Osteoblast (primary cell): ENCODE data around the gene BIN1. TPM values are rescaled to one million over a fixed set of nuclear protein-coding genes. Genes with fewer than 3 reads are reported as not detected.

Source experiments
- DNase-seq: peaks from one replicate; pipeline ENCODE4 v3.0.0; 2011; ENCODE audit warnings: low spot score, mixed read lengths; ENCODE audit not compliant: insufficient read length; ENCODE audit errors: missing footprints
- H2AFZ ChIP-seq: 2 replicates; pipeline ENCODE4 v1.6.0; 2011; ENCODE audit warnings: mild to moderate bottlenecking, low read length
- H3K27ac ChIP-seq: 2 replicates; pipeline ENCODE4 v1.5.1; 2011; ENCODE audit warnings: mild to moderate bottlenecking, low read depth, low read length, moderate library complexity
- H3K27me3 ChIP-seq: 2 replicates; pipeline ENCODE4 v1.6.0; 2012; ENCODE audit warnings: mild to moderate bottlenecking, control low read depth, inconsistent platforms, low read length, moderate library complexity; ENCODE audit not compliant: insufficient read depth
- H3K36me3 ChIP-seq: 2 replicates; pipeline ENCODE4 v1.5.1; 2011; ENCODE audit warnings: mild to moderate bottlenecking, low read length, control low read depth, moderate library complexity; ENCODE audit not compliant: insufficient read depth
- H3K4me1 ChIP-seq: 2 replicates; pipeline ENCODE4 v1.5.1; 2011; ENCODE audit warnings: mild to moderate bottlenecking, low read length, control low read depth, moderate library complexity; ENCODE audit not compliant: insufficient read depth
- H3K4me2 ChIP-seq: 2 replicates; pipeline ENCODE4 v1.6.0; 2011; ENCODE audit warnings: mild to moderate bottlenecking, low read length; ENCODE audit not compliant: insufficient read depth
- H3K4me3 ChIP-seq: fragments of 200-600 bp; sonication (generic); 3 replicates; pipeline ENCODE4 v1.5.1; 2012; ENCODE audit warnings: mild to moderate bottlenecking, low read length, inconsistent platforms; ENCODE audit not compliant: insufficient read depth
- H3K79me2 ChIP-seq: 2 replicates; pipeline ENCODE4 v1.6.0; 2012; ENCODE audit warnings: mild to moderate bottlenecking, low read length, control low read depth, inconsistent platforms; ENCODE audit not compliant: insufficient read depth
- H3K9me3 ChIP-seq: 2 replicates; pipeline ENCODE4 v1.5.1; 2011; ENCODE audit warnings: low read depth, low read length, control low read depth
- H4K20me1 ChIP-seq: 2 replicates; pipeline ENCODE4 v1.6.0; 2012; ENCODE audit warnings: mild to moderate bottlenecking, low read length, control low read depth; ENCODE audit not compliant: insufficient read depth
- total RNA-seq: library from RNA; depleted of rRNA; stranded (reverse); fragments of >200 nt; gene quantifications from 2 replicates; pipeline ENCODE4 v1.2.3, GENCODE V29; 2012
- TF ChIP-seq, protein P1 (sequence below): IDR thresholded peaks from 2 replicates; pipeline ENCODE4 v1.5.1; 2011; ENCODE audit warnings: mild to moderate bottlenecking, low read depth, low read length, moderate library complexity; ENCODE audit errors: extremely low read depth

The BIN1 gene
- total RNA-seq, 1 donor = 85.4 TPM

DNA sequence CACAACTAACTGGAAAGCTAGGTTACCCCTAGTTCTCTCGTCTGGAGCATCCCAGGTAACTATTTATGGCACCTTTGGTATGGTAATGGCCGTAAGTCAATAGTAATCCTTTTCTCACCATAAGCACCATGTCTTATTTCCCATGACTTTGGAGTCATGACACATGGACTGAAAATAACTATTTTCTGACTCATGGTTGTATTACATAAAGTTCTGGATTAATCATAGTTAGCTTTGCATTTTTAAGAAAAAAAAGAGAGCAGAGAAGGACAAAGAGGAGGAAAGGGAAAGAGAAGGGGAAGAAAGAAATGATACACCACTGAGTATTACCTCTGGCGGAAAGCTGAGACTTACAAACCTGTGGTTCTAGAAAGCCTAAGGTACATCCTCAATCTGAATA, 99.3 kb downstream of the BIN1 start:
- DNase-seq = peak; percentile 83
- no peaks in the 10 kb centered on the region for H3K9me3 ChIP-seq
- H3K36me3 ChIP-seq = no peaks in the 10 kb centered on the region
- no peaks in the 10 kb centered on the region for H3K79me2 ChIP-seq
- H3K27ac ChIP-seq = peak overlapping the region; percentile 44
- H3K4me2 ChIP-seq = peak overlapping the region; percentile 21
- H2AFZ ChIP-seq = peak overlapping the region; percentile 39
- peaks cover 3% of the 10 kb centered on the region for H3K27me3 ChIP-seq
- H3K4me1 ChIP-seq = peaks cover 8% of the 10 kb centered on the region
- no peaks in the 10 kb centered on the region for H4K20me1 ChIP-seq
- TF ChIP-seq, protein P1, sequence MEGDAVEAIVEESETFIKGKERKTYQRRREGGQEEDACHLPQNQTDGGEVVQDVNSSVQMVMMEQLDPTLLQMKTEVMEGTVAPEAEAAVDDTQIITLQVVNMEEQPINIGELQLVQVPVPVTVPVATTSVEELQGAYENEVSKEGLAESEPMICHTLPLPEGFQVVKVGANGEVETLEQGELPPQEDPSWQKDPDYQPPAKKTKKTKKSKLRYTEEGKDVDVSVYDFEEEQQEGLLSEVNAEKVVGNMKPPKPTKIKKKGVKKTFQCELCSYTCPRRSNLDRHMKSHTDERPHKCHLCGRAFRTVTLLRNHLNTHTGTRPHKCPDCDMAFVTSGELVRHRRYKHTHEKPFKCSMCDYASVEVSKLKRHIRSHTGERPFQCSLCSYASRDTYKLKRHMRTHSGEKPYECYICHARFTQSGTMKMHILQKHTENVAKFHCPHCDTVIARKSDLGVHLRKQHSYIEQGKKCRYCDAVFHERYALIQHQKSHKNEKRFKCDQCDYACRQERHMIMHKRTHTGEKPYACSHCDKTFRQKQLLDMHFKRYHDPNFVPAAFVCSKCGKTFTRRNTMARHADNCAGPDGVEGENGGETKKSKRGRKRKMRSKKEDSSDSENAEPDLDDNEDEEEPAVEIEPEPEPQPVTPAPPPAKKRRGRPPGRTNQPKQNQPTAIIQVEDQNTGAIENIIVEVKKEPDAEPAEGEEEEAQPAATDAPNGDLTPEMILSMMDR = no peak
- no peak overlapping the region for H3K4me3 ChIP-seq

DNA sequence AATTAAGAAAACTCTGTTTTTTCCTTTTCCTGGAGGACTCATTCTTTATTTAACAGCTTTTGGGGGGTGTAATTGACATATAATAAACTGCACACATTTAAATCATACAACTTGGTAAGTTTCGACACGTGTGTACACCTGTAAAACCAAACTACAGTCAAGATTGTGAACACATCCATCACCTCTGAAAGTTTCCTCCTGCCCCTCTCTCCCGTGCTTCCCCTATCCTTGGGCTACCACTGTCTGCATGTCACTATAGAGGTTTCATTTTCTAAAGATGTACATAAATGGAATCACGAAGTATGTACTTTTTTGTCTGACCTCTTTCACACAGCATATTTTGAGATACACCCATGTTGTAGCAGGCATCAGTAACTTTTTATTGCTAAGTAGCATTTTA, 100.0 kb downstream of the BIN1 start:
- no peak overlapping the region for H3K4me3 ChIP-seq
- H3K4me2 ChIP-seq = no peak overlapping the region
- peaks cover 4% of the 10 kb centered on the region for H3K27me3 ChIP-seq
- TF ChIP-seq, protein P1 = no peak
- no peak overlapping the region for H2AFZ ChIP-seq
- no peaks in the 10 kb centered on the region for H3K9me3 ChIP-seq
- H3K36me3 ChIP-seq = no peaks in the 10 kb centered on the region
- no peaks in the 10 kb centered on the region for H3K79me2 ChIP-seq
- peaks cover 8% of the 10 kb centered on the region for H3K4me1 ChIP-seq
- no peaks in the 10 kb centered on the region for H4K20me1 ChIP-seq
- peak overlapping the region; percentile 44 for H3K27ac ChIP-seq
- peak; percentile 34 for DNase-seq

DNA sequence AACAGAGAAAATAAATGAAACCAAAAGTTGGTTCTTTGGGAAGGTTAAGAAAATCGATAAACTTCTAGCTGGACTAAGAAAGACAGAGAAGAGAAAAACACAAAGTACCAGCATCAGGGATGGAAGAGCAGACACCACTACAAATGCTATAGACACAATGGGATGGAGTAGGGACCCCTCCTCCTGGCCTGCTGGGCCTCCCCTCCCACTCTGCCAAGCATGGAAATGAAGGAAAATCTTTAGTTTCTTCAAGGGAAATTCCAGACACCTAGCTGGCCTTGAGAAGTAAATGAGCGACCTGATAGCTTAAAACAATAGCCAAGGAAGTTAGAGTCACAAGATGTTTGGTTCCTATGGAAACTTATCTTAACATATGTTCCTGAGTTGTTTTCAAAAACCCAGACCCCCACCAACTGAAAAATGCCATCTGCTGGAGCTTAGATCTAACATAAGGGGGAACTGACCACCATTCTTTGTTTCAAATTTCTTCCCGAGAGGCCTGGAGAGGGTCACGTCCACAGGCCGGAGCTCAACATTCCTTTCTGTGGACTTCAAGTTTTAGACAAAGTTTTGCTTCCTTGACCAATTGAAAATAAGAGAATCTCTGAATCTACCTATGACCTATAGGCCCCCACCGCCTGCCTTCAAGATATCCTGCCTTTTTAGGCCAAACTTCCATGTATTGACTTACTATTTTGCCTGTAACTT, 101.9 kb downstream of the BIN1 start:
- no peak overlapping the region for H3K4me2 ChIP-seq
- no peak overlapping the region for H3K4me3 ChIP-seq
- no peaks in the 10 kb centered on the region for H4K20me1 ChIP-seq
- no peaks in the 10 kb centered on the region for H3K79me2 ChIP-seq
- H3K27me3 ChIP-seq = peaks cover 4% of the 10 kb centered on the region
- TF ChIP-seq, protein P1 = no peak
- peaks cover 8% of the 10 kb centered on the region for H3K4me1 ChIP-seq
- no peak overlapping the region for H3K27ac ChIP-seq
- H3K9me3 ChIP-seq = no peaks in the 10 kb centered on the region
- H3K36me3 ChIP-seq = no peaks in the 10 kb centered on the region
- H2AFZ ChIP-seq = no peak overlapping the region
- DNase-seq = no peak

DNA sequence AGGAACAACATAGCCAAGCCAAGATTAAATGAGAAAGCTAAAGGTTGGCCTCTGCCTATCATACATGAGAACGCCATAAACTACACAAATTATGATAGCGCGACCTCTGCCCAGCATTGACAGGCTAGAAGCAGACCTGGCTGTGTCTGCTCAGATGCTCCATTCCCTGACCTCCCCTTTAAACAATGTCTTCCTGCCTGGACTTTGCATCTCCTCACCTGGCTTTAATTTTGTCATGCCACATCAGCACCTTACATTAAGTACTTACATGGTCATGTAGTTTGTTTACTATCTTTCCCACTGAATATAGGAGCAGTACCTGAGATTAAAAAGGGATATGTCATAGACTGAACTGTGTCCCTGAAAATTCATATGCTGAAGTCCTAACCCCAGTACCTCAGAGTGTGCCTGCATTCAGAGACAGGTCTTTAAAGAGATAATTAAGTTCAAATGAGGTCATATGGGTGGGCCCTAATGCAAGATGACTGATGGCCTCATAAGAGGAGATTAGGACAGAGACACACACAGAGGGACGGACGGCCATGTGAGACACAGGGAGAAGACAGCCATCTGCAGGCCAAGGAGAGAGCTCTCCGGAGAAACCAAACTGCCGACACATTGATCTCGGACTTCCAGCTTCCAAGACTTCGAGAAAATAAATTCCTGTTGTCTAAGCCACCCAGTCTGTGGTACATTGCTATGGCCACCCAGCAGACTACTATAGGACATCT, 103.7 kb downstream of the BIN1 start:
- Histone ChIP-seq H3K27ac (no peak overlapping the region), H3K79me2 (no peaks in the 10 kb centered on the region), H3K4me2 (no peak overlapping the region), H3K27me3 (peaks cover 6% of the 10 kb centered on the region), H4K20me1 (no peaks in the 10 kb centered on the region), H3K4me1 (peaks cover 8% of the 10 kb centered on the region), H3K9me3 (no peaks in the 10 kb centered on the region), H2AFZ (no peak overlapping the region), H3K36me3 (no peaks in the 10 kb centered on the region), H3K4me3 (no peak overlapping the region)
- TF ChIP-seq, protein P1 = no peak
- DNase-seq = no peak
